Measurements from ENCODE around the gene IKZF3.
"Not testable (repeated sequence)": the region's sequence is repeated elsewhere in the genome, so short reads cannot be mapped to it uniquely, and the experiment has no call there.

Gene IKZF3

DNA sequence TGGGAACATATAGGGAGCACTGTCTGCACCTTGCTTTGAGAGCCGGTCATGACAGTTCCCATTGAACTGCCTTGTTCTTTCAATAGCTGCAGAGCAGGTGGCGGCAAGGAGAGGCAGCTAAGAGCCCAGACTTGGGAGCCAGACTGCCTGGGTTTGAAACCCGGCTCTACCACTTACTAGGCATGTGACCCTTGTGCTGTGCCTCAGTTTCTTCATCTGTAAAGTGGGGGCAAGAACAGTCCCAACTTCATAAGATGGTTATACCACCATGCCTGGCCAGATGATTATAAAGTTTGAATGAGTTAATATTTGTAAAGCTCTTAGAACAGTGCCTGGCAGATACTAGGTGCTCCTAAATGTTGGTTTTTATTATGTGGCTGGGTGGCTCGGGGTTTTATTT lies 149.9 kb downstream of the IKZF3 start:
- DNase-seq = no peak

- DNase-seq = no peak
Observed at GRCh38 chr17:39711851-39712250, 152.3 kb downstream of the IKZF3 start.

GRCh38 chr17:39711071-39711470 lies 153.0 kb downstream of the IKZF3 start:
- not testable (repeated sequence) for DNase-seq

DNA sequence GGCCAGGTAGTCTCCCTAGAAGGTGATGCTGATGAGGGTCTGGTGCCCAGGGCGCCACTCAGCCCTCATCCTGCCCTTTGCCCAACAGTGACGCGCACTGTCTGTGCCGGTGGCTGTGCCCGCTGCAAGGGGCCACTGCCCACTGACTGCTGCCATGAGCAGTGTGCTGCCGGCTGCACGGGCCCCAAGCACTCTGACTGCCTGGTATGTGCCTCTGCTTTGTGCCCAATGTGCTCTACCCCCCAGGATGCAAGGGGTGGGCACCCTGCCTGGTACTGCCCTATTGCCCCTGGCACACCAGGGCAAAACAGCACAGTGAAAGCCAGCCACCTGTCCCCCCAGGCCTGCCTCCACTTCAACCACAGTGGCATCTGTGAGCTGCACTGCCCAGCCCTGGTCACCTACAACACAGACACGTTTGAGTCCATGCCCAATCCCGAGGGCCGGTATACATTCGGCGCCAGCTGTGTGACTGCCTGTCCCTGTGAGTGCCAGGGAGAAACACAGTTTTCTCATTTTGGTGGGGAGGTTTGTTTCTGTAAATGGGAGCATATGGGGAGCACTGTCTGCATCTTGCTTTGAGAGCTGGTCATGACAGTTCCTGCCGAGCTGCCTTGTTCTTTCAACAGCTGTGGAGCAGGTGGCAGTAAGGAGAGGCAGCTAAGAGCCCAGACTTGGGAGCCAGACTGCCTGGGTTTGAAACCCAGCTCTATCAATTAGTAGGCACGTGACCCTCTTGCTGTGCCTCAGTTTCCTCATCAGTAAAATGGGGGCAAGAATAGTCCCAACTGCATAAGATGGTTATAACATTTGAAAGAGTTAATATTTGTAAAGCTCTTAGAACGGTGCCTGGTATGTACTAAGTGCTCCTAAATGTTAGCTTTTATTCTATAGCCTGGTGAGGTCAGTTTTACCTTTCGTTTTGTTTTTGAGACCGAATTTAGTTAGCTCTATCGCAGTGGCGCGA lies 153.8 kb downstream of the IKZF3 start:
- DNase-seq = no peak

DNA sequence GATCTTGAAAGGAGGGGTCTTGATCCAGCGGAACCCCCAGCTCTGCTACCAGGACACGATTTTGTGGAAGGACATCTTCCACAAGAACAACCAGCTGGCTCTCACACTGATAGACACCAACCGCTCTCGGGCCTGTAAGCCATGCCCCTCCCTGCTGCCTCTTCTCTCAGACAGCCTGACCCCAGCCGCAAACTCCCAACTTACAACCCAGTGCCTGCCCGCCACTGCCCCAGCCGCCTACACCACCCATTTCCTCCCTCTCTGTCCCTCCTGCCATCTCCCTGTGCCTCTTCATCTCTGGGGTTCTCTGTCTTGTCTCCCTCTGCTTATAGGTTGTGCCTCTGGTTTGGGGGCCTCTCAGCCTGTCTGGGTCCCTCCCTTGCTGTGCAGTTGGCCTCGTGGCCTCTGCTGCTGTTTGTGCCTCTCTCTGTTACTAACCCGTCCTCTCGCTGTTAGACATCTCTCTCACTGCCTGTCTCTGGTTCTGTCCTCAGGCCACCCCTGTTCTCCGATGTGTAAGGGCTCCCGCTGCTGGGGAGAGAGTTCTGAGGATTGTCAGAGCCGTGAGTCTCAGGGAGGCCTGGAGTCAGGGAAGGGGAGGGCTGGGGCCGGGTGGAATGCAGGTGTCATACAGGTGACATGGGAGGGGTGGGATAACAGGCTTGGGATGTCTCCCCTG lies 154.7 kb downstream of the IKZF3 start:
- no peak for DNase-seq

Data from right forelimb (tissue), 1 donor.